HG03571 (cell line): ENCODE results near the gene ANO8.

Source experiments
- ATAC-seq: cut with Tn5 transposase; IDR thresholded peaks from one replicate; pipeline ENCODE4 v1.9.1; 2021; ENCODE audit not compliant: unreplicated experiment

ANO8 gene

GRCh38 chr19:17328517-17329365, 5.9 kb downstream of the ANO8 start:
- no peak for ATAC-seq

DNA sequence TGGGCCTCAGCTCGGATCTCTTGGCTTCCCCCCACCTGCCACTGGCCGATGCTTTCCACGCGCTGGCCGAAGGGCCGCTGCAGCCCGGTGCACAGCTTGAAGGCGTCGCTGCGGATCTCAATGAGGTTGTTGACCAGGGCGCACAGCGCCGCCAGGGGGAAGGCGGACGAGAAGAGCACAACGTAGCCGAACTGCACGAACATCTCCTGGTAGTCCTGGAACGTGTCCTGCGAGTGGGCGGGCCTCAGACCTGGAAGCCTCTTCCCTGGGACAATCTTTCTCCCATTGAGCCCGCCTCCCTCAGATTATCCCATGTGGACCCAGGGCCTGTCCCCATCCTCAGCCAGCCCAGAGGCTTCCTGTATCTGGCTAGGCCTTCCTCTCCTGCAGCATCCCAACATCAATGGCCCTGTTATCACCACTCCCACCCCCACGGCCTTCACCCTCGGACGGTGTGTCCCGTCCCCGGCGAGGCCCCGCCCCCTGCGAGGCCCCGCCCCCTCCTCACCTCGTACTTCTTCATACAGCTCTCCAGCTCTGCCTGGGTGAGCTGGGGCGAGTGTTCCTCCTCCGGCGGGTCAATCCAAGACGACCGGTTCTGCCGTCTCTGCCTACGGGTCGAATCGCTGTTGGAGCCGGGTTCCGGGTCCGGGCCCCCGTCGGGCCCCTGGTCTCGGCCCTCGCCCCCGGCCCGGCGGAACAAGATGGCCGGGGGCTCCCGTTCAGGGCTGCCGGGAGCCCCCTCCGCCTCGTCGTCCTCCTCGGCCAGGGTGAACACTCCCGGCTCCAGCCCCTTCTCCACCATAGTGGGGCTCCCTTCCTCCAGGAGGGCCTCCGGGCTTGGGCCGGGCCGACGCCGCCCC, 6.8 kb downstream of the ANO8 start:
- no peak for ATAC-seq

DNA sequence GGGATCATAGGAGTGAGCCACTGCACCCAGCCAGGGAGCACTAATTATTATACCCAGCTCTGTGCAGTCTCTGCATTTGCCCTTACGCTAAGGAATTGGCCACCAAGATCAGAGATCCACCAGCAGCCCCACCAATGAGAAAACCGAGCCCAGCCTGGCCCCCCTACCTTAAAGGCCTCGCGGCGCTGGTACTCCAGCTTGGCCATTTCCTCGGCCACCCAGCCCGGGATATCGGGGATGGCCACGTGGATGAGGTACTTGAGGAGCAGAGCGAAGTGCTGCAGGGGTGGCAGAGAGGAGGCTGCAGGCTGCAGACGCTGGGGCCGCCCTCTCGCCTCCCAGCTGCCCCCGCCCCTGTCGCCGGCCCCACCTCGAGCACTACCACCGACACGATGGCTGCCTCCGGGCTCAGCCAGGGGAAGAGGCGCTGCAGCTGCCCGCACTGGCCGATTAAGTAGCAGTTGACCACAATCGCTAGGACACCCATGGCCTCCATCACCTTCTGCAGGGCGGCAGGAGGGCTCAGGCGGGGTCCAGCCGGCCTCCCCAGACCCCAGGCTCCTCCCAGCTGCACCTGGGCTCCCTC, 7.5 kb downstream of the ANO8 start:
- no peak for ATAC-seq

DNA sequence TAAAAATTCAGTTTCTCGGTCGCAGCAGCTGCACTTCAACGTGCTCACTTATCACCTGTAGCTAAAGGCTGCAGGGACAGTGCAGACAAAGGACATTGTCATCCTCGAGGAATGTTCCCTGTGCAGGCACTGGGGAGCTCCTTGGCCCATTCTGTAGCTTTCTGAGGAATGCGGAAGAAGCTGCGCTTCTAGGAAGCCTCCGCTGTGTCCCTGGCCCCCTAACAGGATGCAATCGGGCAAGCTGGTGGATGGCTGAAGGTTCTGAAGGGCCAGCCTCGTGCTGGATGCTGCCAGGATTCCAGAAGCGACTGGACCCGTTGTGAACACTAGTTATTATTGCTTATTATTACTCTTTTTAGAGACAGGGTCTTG, 8.1 kb downstream of the ANO8 start:
- no peak for ATAC-seq

DNA sequence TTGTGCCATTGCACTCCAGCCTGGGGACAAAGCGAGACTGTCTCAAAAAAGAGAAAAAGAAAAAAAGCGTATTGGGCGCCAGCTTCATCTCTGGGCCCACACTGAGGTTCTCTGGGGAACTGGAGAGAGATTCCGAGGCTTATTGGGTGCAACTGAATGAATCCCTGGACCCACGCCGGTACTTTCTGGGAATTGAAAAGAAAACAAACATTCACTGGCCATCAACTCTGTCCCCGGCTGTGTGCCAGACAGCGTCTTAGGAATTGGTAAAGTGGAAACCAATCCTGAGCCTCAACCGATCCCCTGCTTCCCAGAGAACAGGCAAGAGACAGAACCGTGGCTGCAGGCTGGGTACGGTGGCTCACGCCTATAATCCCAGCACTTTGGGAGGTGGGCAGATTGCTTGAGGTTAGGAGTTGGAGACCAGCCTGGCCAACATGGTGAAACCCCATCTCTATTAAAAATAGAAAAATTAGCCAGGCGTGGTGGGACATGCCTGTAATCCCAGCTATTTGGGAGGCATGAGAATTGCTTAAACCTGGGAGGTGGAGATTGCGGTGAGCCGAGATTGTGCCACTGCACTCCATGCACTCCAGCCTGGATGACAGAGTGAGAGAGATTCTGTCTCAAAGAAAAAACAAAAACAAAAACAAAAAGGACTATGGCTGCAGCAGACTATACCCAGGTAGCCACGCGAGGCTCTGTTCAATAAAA, 8.6 kb downstream of the ANO8 start:
- ATAC-seq: no peak

- no peak for ATAC-seq
Observed at GRCh38 chr19:17325133-17325532, 9.5 kb downstream of the ANO8 start.

- ATAC-seq: no peak
Observed at GRCh38 chr19:17324357-17325114, 10.1 kb downstream of the ANO8 start.

- ATAC-seq: no peak
Observed at GRCh38 chr19:17323964-17324332, 10.7 kb downstream of the ANO8 start.

GRCh38 chr19:17323300-17323963, 11.2 kb downstream of the ANO8 start:
- ATAC-seq: no peak

- no peak for ATAC-seq
Observed at GRCh38 chr19:17322854-17323253, 11.8 kb downstream of the ANO8 start.

- ATAC-seq: no peak
Observed at GRCh38 chr19:17321655-17322489, 12.8 kb downstream of the ANO8 start.

DNA sequence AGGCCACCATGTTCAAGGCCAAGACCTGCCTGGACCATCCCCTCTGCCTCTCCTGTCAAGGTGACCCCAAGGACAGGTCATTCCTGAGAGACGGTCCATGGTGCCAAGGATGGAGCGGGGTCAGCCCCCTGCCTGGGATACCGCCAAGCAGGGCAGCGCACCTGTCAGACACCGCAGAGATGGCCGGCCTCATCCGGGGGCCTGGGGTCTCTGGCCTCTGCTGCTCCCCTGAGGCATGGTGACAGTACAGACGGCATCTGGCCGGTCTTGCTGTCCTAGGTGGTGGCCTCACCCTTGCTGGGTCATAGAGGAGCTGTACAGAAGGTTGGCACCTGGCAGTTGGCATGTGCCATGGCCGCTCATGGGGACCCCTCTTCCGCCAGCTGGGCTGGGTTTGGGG, 14.2 kb downstream of the ANO8 start:
- ATAC-seq: no peak

DNA sequence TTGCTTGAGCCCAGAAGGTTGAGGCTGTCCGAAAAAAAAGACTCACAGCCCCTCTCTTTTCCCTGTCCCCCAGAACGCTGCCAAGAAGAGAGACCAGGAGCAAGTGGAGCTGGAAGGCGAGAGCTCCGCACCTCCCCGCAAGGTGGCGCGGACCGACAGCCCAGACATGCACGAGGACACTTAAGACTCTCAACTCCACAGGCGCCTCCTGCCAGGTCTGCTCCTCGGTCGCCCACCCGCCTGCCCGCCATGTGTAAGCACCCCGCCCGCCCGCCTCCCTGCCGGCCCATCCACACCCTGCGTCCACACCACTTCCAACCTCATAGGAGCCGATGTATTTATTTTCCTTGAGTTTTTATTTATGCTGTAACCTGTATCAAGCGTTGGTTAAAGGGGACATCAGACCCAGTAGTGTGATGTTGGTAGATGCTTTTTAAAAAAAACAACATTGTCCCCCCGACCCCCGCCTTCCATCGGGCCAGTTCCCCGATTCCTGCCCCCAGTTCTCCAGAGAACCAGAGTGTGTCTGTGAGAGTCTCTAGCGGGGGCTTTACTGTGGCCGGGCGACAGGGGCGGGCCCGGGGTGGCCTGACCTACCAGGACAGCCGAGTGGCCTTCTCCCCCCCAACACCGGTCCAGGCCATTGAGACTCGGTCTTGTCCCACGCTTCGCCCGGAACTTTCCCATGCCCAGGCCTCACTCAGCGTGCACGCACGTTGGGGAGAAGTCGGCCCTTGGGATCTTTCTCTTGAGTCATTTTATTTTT, 15.0 kb downstream of the ANO8 start:
- no peak for ATAC-seq

- no peak for ATAC-seq
Observed at GRCh38 chr19:17318966-17319365, 15.7 kb downstream of the ANO8 start.

DNA sequence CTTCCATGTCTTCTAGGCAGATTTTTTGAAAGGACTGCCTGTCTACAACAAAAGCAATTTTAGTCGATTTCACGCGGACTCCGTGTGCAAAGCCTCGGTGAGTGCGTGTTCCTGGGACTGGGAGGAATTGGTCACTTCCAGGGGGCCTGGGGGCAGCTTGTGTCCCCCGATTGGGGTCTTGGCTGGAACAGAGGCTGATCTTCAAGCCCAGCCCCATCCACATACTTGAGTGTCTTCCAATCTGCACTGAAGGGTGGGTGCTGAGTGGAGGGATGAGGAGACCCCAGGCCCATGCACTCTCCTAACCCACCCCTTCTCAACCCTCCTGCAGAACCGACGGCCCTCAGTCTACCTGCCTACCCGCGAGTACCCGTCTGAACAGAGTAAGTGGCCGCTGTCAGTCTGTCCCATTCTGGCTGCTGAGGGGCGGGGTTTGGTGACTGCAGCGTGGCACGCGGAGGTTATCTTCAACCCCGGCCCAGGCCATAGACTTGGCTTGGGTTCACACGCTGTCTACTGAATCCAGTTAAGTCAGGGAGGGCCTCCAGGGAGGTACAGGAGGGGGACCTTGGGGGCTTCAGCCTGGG, 20.6 kb downstream of the ANO8 start:
- no peak for ATAC-seq

- ATAC-seq: no peak
Observed at GRCh38 chr19:17312189-17313113, 22.2 kb downstream of the ANO8 start.
